Measurements from ENCODE around the gene NLRP11. TPM values are rescaled to one million over a fixed set of nuclear protein-coding genes. Genes with fewer than 3 reads are reported as not detected.

Gene NLRP11
- 0.02 TPM in 1 of 5 replicates, not detected in the others for total RNA-seq (2022; extraction: Qiagen RNA extraction; ENCODE audit: low read depth)

GRCh38 chr19:55831846-55832245, at the start of gene NLRP11:
Gene NLRP11 (minus strand): TSS chr19:55831999. CDS start chr19:55818174, 13,825 bp downstream.

DNA sequence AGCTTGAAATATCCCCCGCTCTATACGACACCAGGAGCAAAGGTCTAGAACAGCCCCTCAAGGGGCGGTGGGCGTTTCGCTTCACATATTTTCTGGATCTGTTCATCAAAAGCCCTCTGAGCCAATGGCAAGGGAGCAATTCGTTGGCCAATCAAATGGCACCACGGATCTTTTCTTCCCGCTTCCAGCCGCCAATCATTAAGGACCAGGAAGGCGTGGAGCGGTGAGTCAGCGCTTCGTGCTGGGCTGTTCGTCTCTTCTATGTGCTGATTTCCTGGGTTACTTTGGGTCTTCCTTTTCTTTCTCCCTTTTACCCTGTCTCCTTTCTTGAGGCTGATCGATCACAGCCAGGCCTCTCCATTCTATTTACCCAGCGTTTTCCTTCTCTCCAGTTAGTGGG, 4.5 kb upstream of the NLRP11 start, which contains the start of gene NLRP4:
TSS of gene NLRP4 (plus strand) at position 201 of the 400 bp plus-strand sequence. CDS start 15,541 bp downstream, outside the sequence.

GRCh38 chr19:55768818-55769217, 63.0 kb downstream of the NLRP11 start, which contains the start of gene RFPL4AL1:
Gene RFPL4AL1 (plus strand): TSS chr19:55769118. CDS start chr19:55771805, 2,687 bp downstream.

GRCh38 chr19:55758797-55759196, 73.0 kb downstream of the NLRP11 start, which contains the start of gene RFPL4A:
Gene RFPL4A (plus strand): TSS chr19:55759097. CDS start chr19:55761801, 2,704 bp downstream.

GRCh38 chr19:55738302-55738701, 93.5 kb downstream of the NLRP11 start, which contains the start of gene NLRP9:
Gene NLRP9 (minus strand): TSS chr19:55738402. CDS start chr19:55738374, 28 bp downstream.

Other genes starting within 250 kb of the NLRP11 start
- 22.2 to 26.3 TPM (median 25.2 TPM) in 5 replicates for gene FIZ1, start 232.5 kb downstream of the NLRP11 start, total RNA-seq (2022; extraction: Qiagen RNA extraction; ENCODE audit: low read depth)
- 12.1 to 19.8 TPM (median 17.6 TPM) in 5 replicates for gene ZNF524, start 231.7 kb downstream of the NLRP11 start, total RNA-seq (2022; extraction: Qiagen RNA extraction; ENCODE audit: low read depth)
- gene ZNF865, start 226.4 kb downstream of the NLRP11 start, total RNA-seq (2022; extraction: Qiagen RNA extraction; ENCODE audit: low read depth): 7.2 to 14.6 TPM (median 13.0 TPM) in 5 replicates
- 4.6 to 7.3 TPM (median 6.2 TPM) in 5 replicates for gene ZNF784, start 207.4 kb downstream of the NLRP11 start, total RNA-seq (2022; extraction: Qiagen RNA extraction; ENCODE audit: low read depth)
- 27.7 to 54.4 TPM (median 43.3 TPM) in 5 replicates for gene ZNF580, start 191.0 kb downstream of the NLRP11 start, total RNA-seq (2022; extraction: Qiagen RNA extraction; ENCODE audit: low read depth)
- 41.4 to 47.7 TPM (median 45.7 TPM) in 5 replicates for gene ZNF581, start 188.3 kb downstream of the NLRP11 start, total RNA-seq (2022; extraction: Qiagen RNA extraction; ENCODE audit: low read depth)
- 12.4 to 17.8 TPM (median 15.3 TPM) in 5 replicates for gene CCDC106, start 183.8 kb downstream of the NLRP11 start, total RNA-seq (2022; extraction: Qiagen RNA extraction; ENCODE audit: low read depth)
- 262 to 319 TPM (median 307 TPM) in 5 replicates for gene U2AF2, start 177.0 kb downstream of the NLRP11 start, total RNA-seq (2022; extraction: Qiagen RNA extraction; ENCODE audit: low read depth)
- 135 to 217 TPM (median 182 TPM) in 5 replicates for gene EPN1, start 156.8 kb downstream of the NLRP11 start, total RNA-seq (2022; extraction: Qiagen RNA extraction; ENCODE audit: low read depth)
- gene NLRP9, start 93.6 kb downstream of the NLRP11 start, total RNA-seq (2022; extraction: Qiagen RNA extraction; ENCODE audit: low read depth): not detected in 5 replicates
- gene RFPL4A, start 72.9 kb downstream of the NLRP11 start, total RNA-seq (2022; extraction: Qiagen RNA extraction; ENCODE audit: low read depth): 0.13 to 0.63 TPM (median 0.53 TPM) in 5 replicates
- 0.12 to 0.34 TPM (median 0.12 TPM) in 3 of 5 replicates, not detected in the others for gene RFPL4AL1, start 62.9 kb downstream of the NLRP11 start, total RNA-seq (2022; extraction: Qiagen RNA extraction; ENCODE audit: low read depth)
- gene NLRP4, start 4.5 kb upstream of the NLRP11 start, total RNA-seq (2022; extraction: Qiagen RNA extraction; ENCODE audit: low read depth): not detected in 5 replicates
- not detected in 5 replicates for gene NLRP13, start 100.3 kb upstream of the NLRP11 start, total RNA-seq (2022; extraction: Qiagen RNA extraction; ENCODE audit: low read depth)
- gene NLRP8, start 115.8 kb upstream of the NLRP11 start, total RNA-seq (2022; extraction: Qiagen RNA extraction; ENCODE audit: low read depth): not detected in 5 replicates
- not detected in 5 replicates for gene NLRP5, start 154.8 kb upstream of the NLRP11 start, total RNA-seq (2022; extraction: Qiagen RNA extraction; ENCODE audit: low read depth)